Mesodermal cell (in vitro differentiated cells): ENCODE measurements around the gene RNF212.

Experiments used
- H3K27ac ChIP-seq: 2 replicates; pipeline ENCODE4 v1.7.0; 2013; ENCODE audit warnings: mild to moderate bottlenecking, low read depth, low read length, moderate library complexity; ENCODE audit not compliant: severe bottlenecking
- H3K36me3 ChIP-seq: 2 replicates; pipeline ENCODE4 v1.7.1; 2013; ENCODE audit warnings: mild to moderate bottlenecking, low read length, moderate library complexity; ENCODE audit not compliant: control insufficient read depth, insufficient read depth
- H3K4me1 ChIP-seq: one replicate; pipeline ENCODE4 v1.7.1; 2013; ENCODE audit warnings: mild to moderate bottlenecking, low read length; ENCODE audit not compliant: insufficient read depth, control insufficient read depth, poor library complexity, severe bottlenecking
- H3K4me3 ChIP-seq: 2 replicates; pipeline ENCODE4 v1.7.0; 2013; ENCODE audit warnings: low read length, control low read depth, mild to moderate bottlenecking; ENCODE audit not compliant: insufficient read depth, poor library complexity, severe bottlenecking; ENCODE audit errors: extremely low read depth
- H3K9me3 ChIP-seq: 2 replicates; pipeline ENCODE4 v1.7.1; 2013; ENCODE audit warnings: mild to moderate bottlenecking, low read length, moderate library complexity; ENCODE audit not compliant: control insufficient read depth
- WGBS, 2 experiments: methylation state at CpG; one replicate each; pipeline ENCODE4 v1.1.5; 2013; ENCODE audit warnings: missing lambda C conversion rate in 2 of 2; ENCODE audit not compliant: insufficient coverage in 2 of 2; 5-methylcytosine and 5-hydroxymethylcytosine counted together

The RNF212 gene

GRCh38 chr4:1115528-1116293 lies 2.3 kb upstream of the RNF212 start:
- Histone ChIP-seq H3K36me3 (no peaks in the 10 kb centered on the region), H3K4me3 (no peak overlapping the region), H3K9me3 (no peaks in the 10 kb centered on the region), H3K27ac (no peak overlapping the region), H3K4me1 (no peaks in the 10 kb centered on the region)
- WGBS, 2 experiments = 77 to 80% methylated on average over 6 to 7 of the region's 8 CpGs

GRCh38 chr4:1112821-1113182 lies 562 bp downstream of the RNF212 start:
- WGBS, 2 experiments = no CpG with 5 or more reads among the region's 24 CpGs
- Histone ChIP-seq H3K4me1 (no peaks in the 10 kb centered on the region), H3K36me3 (no peaks in the 10 kb centered on the region), H3K9me3 (no peaks in the 10 kb centered on the region), H3K4me3 (no peak overlapping the region), H3K27ac (no peak overlapping the region)

GRCh38 chr4:1112174-1112820 lies 1.1 kb downstream of the RNF212 start:
- Histone ChIP-seq H3K4me1 (no peaks in the 10 kb centered on the region), H3K4me3 (no peak overlapping the region), H3K36me3 (no peaks in the 10 kb centered on the region), H3K9me3 (no peaks in the 10 kb centered on the region), H3K27ac (no peak overlapping the region)
- WGBS, 2 experiments = 74 to 78% methylated on average over 15 of the region's 27 CpGs

GRCh38 chr4:1111259-1111809 lies 2.0 kb downstream of the RNF212 start:
- WGBS, 2 experiments = 74 to 77% methylated on average over 6 to 8 of the region's 8 CpGs

GRCh38 chr4:1109898-1110506 lies 3.4 kb downstream of the RNF212 start:
- 58 to 73% methylated on average over 4 of the region's 8 CpGs for WGBS, 2 experiments

More at GRCh38 chr4:1111259-1111809, 2.0 kb downstream of the RNF212 start:
- Histone ChIP-seq H3K4me1 (no peaks in the 10 kb centered on the region), H3K27ac (no peak overlapping the region), H3K36me3 (no peaks in the 10 kb centered on the region), H3K9me3 (no peaks in the 10 kb centered on the region), H3K4me3 (no peak overlapping the region)

GRCh38 chr4:1109333-1109732 lies 4.0 kb downstream of the RNF212 start:
- Histone ChIP-seq H3K36me3 (no peaks in the 10 kb centered on the region), H3K27ac (no peak overlapping the region), H3K4me3 (no peak overlapping the region), H3K9me3 (no peaks in the 10 kb centered on the region), H3K4me1 (peaks cover 6% of the 10 kb centered on the region)
- 70 to 92% methylated on average over 2 of the region's 2 CpGs for WGBS, 2 experiments

More at GRCh38 chr4:1109898-1110506, 3.4 kb downstream of the RNF212 start:
- H3K36me3 ChIP-seq = no peaks in the 10 kb centered on the region
- no peak overlapping the region for H3K4me3 ChIP-seq
- peaks cover 6% of the 10 kb centered on the region for H3K4me1 ChIP-seq
- no peaks in the 10 kb centered on the region for H3K9me3 ChIP-seq
- no peak overlapping the region for H3K27ac ChIP-seq

GRCh38 chr4:1105662-1106061 lies 7.7 kb downstream of the RNF212 start:
- H3K27ac ChIP-seq = no peak overlapping the region
- peaks cover 6% of the 10 kb centered on the region for H3K4me1 ChIP-seq
- no peak overlapping the region for H3K4me3 ChIP-seq
- 71 to 84% methylated on average over 9 to 10 of the region's 10 CpGs for WGBS, 2 experiments
- no peaks in the 10 kb centered on the region for H3K36me3 ChIP-seq
- no peaks in the 10 kb centered on the region for H3K9me3 ChIP-seq

GRCh38 chr4:1105067-1105466 lies 8.3 kb downstream of the RNF212 start:
- Histone ChIP-seq H3K4me1 (peaks cover 6% of the 10 kb centered on the region), H3K27ac (no peak overlapping the region), H3K9me3 (no peaks in the 10 kb centered on the region), H3K4me3 (no peak overlapping the region), H3K36me3 (no peaks in the 10 kb centered on the region)
- WGBS, 2 experiments = 68 to 93% methylated on average over 7 to 9 of the region's 12 CpGs

GRCh38 chr4:1104647-1105046 lies 8.7 kb downstream of the RNF212 start:
- Histone ChIP-seq H3K9me3 (no peaks in the 10 kb centered on the region), H3K27ac (no peak overlapping the region), H3K4me3 (no peak overlapping the region), H3K36me3 (no peaks in the 10 kb centered on the region), H3K4me1 (peaks cover 6% of the 10 kb centered on the region)
- 73 to 94% methylated on average over 1 to 6 of the region's 8 CpGs for WGBS, 2 experiments

GRCh38 chr4:1099684-1100335 lies 13.6 kb downstream of the RNF212 start:
- H3K9me3 ChIP-seq = no peaks in the 10 kb centered on the region
- no peak overlapping the region for H3K4me3 ChIP-seq
- H3K36me3 ChIP-seq = no peaks in the 10 kb centered on the region
- WGBS, 2 experiments = 90 to 94% methylated on average over 27 of the region's 27 CpGs
- no peaks in the 10 kb centered on the region for H3K4me1 ChIP-seq
- H3K27ac ChIP-seq = no peak overlapping the region
